SK-N-MC (cell line): ENCODE results near the gene ST6GALNAC6.

Experiments used
- DNase-seq: peaks from one replicate; pipeline ENCODE4 v3.0.0-alpha.2; 2011; ENCODE audit warnings: low read depth, low spot score
- H3K27ac ChIP-seq: fragments of 200-600 bp; sonication (generic); 2 replicates; pipeline ENCODE4 v1.5.1; 2016; ENCODE audit warnings: mixed run types
- H3K36me3 ChIP-seq: fragments of 200-600 bp; sonication (generic); 2 replicates; pipeline ENCODE4 v1.6.1; 2017; ENCODE audit warnings: antibody characterized with exemption, low read length, mixed read lengths; ENCODE audit not compliant: insufficient read depth
- H3K4me3 ChIP-seq: fragments of 200-600 bp; sonication (generic); 2 replicates; pipeline ENCODE4 v1.5.1; 2016
- H3K9ac ChIP-seq: fragments of 200-600 bp; sonication (generic); 2 replicates; pipeline ENCODE4 v1.8.0; 2017; ENCODE audit warnings: mixed run types, mixed read lengths; ENCODE audit not compliant: insufficient read length
- H3K9me3 ChIP-seq: fragments of 200-600 bp; sonication (generic); 2 replicates; pipeline ENCODE4 v1.6.1; 2017; ENCODE audit warnings: low read depth, mild to moderate bottlenecking, antibody characterized with exemption, low read length, moderate library complexity, mixed read lengths
- EZH2 ChIP-seq: fragments of 200-600 bp; sonication (generic); IDR thresholded peaks from one replicate; pipeline ENCODE4 v1.6.1; 2017; ENCODE audit warnings: antibody characterized with exemption
- FOXP2 ChIP-seq: optimal IDR thresholded peaks from 2 replicates; pipeline ENCODE3; 2011; ENCODE audit warnings: mild to moderate bottlenecking, moderate library complexity; ENCODE audit not compliant: insufficient read depth; ENCODE audit errors: extremely low read length, control extremely low read depth
- POLR2AphosphoS5 ChIP-seq: IDR thresholded peaks from 2 replicates; pipeline ENCODE4 v1.6.1; 2012; ENCODE audit warnings: mild to moderate bottlenecking, low read depth, low read length, borderline replicate concordance

The ST6GALNAC6 gene

DNA sequence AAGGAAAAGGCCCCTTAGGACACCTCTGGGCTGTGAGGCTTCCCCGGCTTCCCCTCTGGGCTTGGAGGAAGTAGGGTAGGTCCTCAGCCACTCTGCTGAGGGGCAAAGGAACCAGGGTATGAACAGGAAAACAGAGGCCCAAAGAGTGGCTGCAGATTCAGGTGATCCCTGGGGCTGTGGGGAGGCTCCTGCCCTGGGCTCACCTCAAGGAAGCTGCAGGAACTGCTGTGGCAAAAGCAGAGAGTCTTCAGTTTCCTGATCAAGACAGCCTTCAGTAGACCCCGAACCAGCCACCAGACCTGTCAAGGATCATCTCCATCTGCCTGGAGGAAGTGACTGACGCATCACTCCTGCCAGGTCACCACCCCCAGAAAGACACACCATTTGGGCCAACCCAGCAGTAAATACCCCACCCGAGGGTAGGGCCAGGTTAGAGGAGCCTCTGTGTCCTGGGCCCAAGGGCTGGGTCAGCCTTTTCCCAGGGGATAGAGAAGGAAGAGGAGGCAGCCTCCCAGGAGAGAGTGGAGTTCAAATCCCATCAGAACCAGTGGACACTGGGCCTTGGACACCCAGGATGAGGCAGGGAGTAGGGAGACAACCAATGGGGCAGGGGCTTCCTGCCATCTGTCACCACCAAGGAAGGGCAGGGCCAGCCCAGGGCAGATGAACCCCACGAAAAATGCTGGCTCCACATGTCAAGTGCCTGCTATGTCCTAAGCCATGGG, 5.8 kb upstream of the ST6GALNAC6 start:
- Histone ChIP-seq H3K9ac (no peak overlapping the region), H3K4me3 (no peak overlapping the region), H3K27ac (no peak overlapping the region), H3K36me3 (no peaks in the 10 kb centered on the region), H3K9me3 (no peaks in the 10 kb centered on the region)
- no peak for DNase-seq
- no peak for TF ChIP-seq FOXP2
- no peak for TF ChIP-seq EZH2
- no peak for TF ChIP-seq POLR2AphosphoS5

GRCh38 chr9:127904561-127905003, 5.2 kb upstream of the ST6GALNAC6 start:
- DNase-seq, result no peak
- TF ChIP-seq POLR2AphosphoS5, result no peak
- no peak for TF ChIP-seq FOXP2
- no peak for TF ChIP-seq EZH2
- Histone ChIP-seq H3K9me3 (no peaks in the 10 kb centered on the region), H3K9ac (no peak overlapping the region), H3K36me3 (no peaks in the 10 kb centered on the region), H3K27ac (no peak overlapping the region), H3K4me3 (no peak overlapping the region)

DNA sequence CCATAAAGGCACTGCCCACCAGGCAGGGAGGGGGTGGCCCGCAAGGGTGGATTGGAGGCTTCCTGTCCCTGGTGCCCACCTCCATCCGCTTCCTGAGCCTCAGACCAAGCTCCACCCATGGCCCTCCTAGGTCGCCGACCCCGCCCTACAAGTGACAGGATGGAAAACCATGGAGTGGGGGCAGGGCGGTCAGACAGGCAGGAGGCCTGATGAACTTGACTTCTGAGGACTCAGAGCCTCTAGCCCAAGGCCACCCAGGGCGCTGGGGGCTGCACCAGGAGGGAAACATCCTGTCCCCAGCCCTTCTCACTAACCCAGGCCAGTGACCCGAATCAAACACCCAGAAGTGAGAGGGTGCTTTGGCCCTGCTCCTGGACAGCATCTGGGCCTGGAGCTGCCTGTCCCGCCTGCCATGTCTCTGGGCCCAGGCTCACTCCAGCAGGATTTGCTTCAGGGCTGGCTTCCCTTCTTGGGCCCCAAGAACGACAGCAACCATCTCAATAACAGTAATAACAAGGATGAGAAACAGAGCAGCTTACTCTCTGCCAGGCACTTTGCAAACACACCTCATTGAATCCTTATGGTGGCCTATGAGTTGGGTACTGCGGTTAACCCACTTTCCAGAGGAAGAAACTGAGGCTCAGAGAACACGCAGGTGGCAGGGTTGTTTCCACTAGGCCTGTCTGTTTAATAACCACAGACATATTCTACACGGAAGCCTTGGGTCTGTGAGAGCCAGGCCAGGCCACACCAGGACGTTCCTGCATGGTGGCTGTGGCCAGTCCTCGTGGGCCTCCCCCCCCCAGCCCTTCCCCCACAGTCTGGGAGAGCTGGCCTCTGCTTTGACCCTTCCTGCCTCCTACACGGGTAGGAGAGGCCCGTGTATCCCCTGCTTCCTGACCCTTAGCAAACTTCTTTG, 4.4 kb upstream of the ST6GALNAC6 start:
- no peaks in the 10 kb centered on the region for H3K36me3 ChIP-seq
- H3K9me3 ChIP-seq, result no peaks in the 10 kb centered on the region
- DNase-seq, result no peak
- H3K4me3 ChIP-seq, result no peak overlapping the region
- H3K27ac ChIP-seq, result no peak overlapping the region
- TF ChIP-seq FOXP2, result no peak
- TF ChIP-seq EZH2, result no peak
- no peak for TF ChIP-seq POLR2AphosphoS5
- no peak overlapping the region for H3K9ac ChIP-seq

DNA sequence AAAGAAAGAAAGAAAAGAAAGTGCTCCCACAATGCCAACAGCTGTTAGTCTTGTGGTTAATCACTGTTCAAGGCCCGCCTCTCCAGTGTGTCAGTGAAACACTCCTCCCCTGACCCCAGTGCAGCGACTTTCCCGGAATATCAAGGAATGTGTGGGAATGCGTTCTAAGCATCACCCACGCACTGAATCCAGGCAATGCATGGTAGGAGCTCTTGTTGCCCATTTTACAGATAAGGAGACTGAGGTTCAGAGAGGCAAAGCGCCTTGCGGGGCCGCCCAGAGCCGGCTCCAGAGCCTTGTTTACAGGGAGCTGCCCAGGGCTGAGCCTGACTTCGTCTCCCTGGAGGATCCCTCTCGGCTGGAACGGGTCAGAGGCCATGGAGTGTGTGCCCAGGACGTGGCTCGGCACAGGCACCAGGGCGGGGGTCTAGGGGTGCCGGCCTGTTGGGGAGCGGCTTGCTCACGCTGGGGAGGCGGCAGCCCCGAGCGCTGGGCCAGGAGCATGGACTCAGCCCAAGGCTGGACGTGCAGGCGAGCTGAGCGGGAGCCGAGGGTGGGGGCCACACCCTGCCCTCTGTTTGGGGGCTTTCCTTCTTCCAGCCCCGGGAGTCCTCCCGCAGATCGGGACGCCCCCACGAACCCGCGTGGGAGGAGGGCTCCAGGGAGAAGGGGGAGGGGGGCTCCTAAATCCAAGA, 823 bp downstream of the ST6GALNAC6 start:
- peak overlapping the region; percentile 74 for H3K9ac ChIP-seq
- peak overlapping the region; percentile 92 for H3K4me3 ChIP-seq
- no peak overlapping the region for H3K27ac ChIP-seq
- H3K36me3 ChIP-seq, result peaks cover 35% of the 10 kb centered on the region
- DNase-seq, result no peak
- peaks cover 2% of the 10 kb centered on the region; the same call in 1 of the 2 replicates for H3K9me3 ChIP-seq
- TF ChIP-seq EZH2 (no peak), POLR2AphosphoS5 (no peak), FOXP2 (no peak)

DNA sequence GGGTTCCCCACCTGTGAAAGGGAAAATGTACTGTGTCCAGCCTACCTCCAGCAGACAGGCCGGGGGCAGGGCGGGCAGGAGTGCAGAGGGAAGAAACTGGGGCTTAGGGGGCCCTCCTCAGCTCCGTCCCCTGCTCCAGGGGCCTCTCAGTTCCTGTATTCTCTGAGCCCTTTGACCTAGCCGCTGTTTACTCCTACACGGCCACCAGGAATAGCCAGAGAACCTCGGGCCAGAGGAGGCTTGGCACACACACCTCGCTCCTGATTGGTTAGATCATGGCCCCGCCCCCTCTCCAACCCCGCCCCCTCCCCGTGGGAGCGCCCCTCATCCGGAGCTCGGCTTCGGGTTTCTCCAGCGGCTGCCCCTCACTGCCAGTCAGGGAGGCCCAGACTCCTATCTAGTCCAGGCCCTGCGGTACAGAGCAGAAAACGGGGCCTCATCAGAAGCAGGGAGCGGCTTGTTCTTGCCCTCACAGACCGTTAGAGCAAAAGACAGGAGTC, 2.2 kb downstream of the ST6GALNAC6 start:
- no peak for TF ChIP-seq EZH2
- no peak for TF ChIP-seq FOXP2
- TF ChIP-seq POLR2AphosphoS5, result no peak
- H3K9ac ChIP-seq, result no peak overlapping the region
- H3K36me3 ChIP-seq, result peaks cover 48% of the 10 kb centered on the region
- DNase-seq, result no peak
- H3K9me3 ChIP-seq, result peaks cover 4% of the 10 kb centered on the region; the same call in 1 of the 2 replicates
- no peak overlapping the region for H3K4me3 ChIP-seq
- H3K27ac ChIP-seq, result no peak overlapping the region

- TF ChIP-seq EZH2 (no peak), FOXP2 (no peak), POLR2AphosphoS5 (no peak)
- no peak for DNase-seq
- H3K27ac ChIP-seq, result no peak overlapping the region
- peaks cover 4% of the 10 kb centered on the region; the same call in 1 of the 2 replicates for H3K9me3 ChIP-seq
- no peak overlapping the region for H3K9ac ChIP-seq
- H3K4me3 ChIP-seq, result no peak overlapping the region
- H3K36me3 ChIP-seq, result peaks cover 50% of the 10 kb centered on the region
These were observed 2.8 kb downstream of the ST6GALNAC6 start for GRCh38 chr9:127896395-127897192.

- Histone ChIP-seq H3K36me3 (peaks cover 50% of the 10 kb centered on the region), H3K9me3 (peaks cover 4% of the 10 kb centered on the region; the same call in 1 of the 2 replicates), H3K9ac (no peak overlapping the region), H3K4me3 (no peak overlapping the region), H3K27ac (no peak overlapping the region)
- DNase-seq, result no peak
- TF ChIP-seq POLR2AphosphoS5 (no peak), EZH2 (no peak), FOXP2 (no peak)
These were observed 3.6 kb downstream of the ST6GALNAC6 start for GRCh38 chr9:127895811-127896210.

DNA sequence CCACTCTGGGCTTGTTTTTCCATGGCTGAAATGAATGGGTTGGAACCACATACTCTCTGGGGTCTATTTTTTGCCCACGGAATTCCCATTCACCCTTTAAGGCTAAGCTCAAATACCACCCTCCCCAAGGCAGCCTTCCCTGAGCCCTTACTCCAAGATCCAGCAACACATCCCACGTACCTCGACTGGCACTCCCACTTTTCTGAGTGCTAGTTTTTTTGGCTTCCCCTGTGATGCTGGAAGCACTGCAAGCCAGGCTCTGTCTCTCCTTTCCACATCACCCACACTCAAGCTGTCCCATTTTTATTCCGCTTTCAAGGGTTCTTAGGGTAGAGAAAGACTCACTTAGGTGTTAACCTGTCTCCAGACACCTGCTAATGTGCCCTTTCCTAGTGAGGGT, 6.0 kb downstream of the ST6GALNAC6 start:
- Histone ChIP-seq H3K4me3 (no peak overlapping the region), H3K9ac (no peak overlapping the region), H3K9me3 (peaks cover 4% of the 10 kb centered on the region; the same call in 1 of the 2 replicates), H3K27ac (no peak overlapping the region), H3K36me3 (peaks cover 58% of the 10 kb centered on the region)
- TF ChIP-seq EZH2, result no peak
- TF ChIP-seq FOXP2, result no peak
- TF ChIP-seq POLR2AphosphoS5, result no peak
- no peak for DNase-seq
